Stimulated activated naive CD8-positive, alpha-beta T cell treated with anti-CD3 and anti-CD28 coated beads, Interleukin-15, Interleukin-2, amounts not matched to agents 100 ng/mL and 50 ng/mL, for 24 hours (primary cell): ENCODE measurements around the gene GNAQ.
A peak's percentile ranks its signal among the peaks of the same experiment; 100 is the strongest.
"Not testable (repeated sequence)": the region's sequence is repeated elsewhere in the genome, so short reads cannot be mapped to it uniquely, and the experiment has no call there.

ENCODE experiments used
- H3K27ac Mint-ChIP-seq: one replicate; pipeline ENCODE4 v1.8.0; 2021; ENCODE audit warnings: mild to moderate bottlenecking, mixed read lengths
- H3K27me3 Mint-ChIP-seq: one replicate; pipeline ENCODE4 v1.8.0; 2021; ENCODE audit warnings: mixed read lengths
- H3K36me3 Mint-ChIP-seq: one replicate; pipeline ENCODE4 v1.8.0; 2021; ENCODE audit warnings: low read depth, mixed read lengths
- H3K4me1 Mint-ChIP-seq: one replicate; pipeline ENCODE4 v1.8.0; 2021; ENCODE audit warnings: low read depth, mixed read lengths
- H3K4me3 Mint-ChIP-seq: one replicate; pipeline ENCODE4 v1.8.0; 2021; ENCODE audit warnings: mild to moderate bottlenecking, mixed read lengths
- H3K9me3 Mint-ChIP-seq: one replicate; pipeline ENCODE4 v1.8.0; 2021; ENCODE audit warnings: mixed read lengths

The GNAQ gene

GRCh38 chr9:78031444-78031892 lies at the start of gene GNAQ:
Gene GNAQ (minus strand): TSS chr9:78031811. CDS start chr9:78031235, 576 bp downstream.
- Mint-ChIP-seq H3K27me3 (peaks cover 20% of the 10 kb centered on the region), H3K27ac (peak within 1 kb of the TSS; percentile 86), H3K9me3 (no peaks in the 10 kb centered on the region), H3K36me3 (peaks cover 8% of the 10 kb centered on the region), H3K4me1 (peaks cover 54% of the 10 kb centered on the region), H3K4me3 (peak within 1 kb of the TSS; percentile 92)

DNA sequence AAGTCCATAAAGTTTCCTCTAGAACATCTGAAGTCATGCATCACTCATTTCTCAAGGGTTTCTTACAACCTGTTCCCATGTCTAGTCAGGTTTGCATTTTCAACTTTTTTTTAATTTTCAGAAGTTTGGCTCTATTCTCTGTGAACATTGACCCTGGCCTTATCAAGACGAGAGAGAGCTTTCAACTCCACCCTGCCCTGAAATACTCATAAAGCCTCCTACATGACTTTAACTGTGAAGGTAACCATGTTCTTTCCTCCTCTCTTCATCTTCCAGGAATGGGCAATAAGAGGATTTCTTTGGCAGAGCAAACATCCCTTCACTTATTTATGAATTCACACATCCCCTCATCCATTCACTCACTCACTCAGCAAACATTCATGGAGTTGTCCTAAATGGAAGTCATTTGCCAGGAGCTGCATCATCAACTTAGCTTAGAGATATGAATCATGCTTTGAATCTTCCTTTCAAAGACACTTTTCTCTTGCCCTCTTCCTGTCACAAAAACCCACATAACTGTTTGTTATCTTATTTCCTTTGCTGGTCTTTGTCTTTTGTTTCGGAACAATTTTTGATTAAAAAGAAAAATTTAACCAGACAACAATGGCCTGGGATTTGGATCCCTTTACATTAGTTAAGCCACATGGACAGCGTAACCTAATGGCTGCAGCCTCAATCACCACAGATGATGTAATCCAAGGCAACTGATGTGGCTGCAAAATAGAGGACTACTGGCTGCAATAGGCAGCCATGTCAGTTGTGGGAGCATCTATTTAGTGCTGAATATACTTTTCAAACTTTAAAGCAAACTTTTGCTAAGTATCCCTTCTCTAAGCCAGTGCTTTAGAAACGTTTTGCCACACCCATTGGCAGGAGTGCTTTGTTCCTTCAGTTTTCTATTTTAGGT lies 43.0 kb upstream of the GNAQ start:
- Mint-ChIP-seq H3K27me3 (peaks cover 3% of the 10 kb centered on the region), H3K27ac (peak overlapping the region; percentile 38), H3K9me3 (peaks cover 14% of the 10 kb centered on the region), H3K36me3 (peaks cover 5% of the 10 kb centered on the region), H3K4me1 (peaks cover 41% of the 10 kb centered on the region), H3K4me3 (peak overlapping the region; percentile 14)

- Mint-ChIP-seq H3K4me1 (peaks cover 41% of the 10 kb centered on the region), H3K27me3 (peaks cover 3% of the 10 kb centered on the region), H3K36me3 (peaks cover 5% of the 10 kb centered on the region), H3K9me3 (peaks cover 14% of the 10 kb centered on the region), H3K27ac (no peak overlapping the region), H3K4me3 (no peak overlapping the region)
These were observed 42.1 kb upstream of the GNAQ start for GRCh38 chr9:78073722-78074121.

DNA sequence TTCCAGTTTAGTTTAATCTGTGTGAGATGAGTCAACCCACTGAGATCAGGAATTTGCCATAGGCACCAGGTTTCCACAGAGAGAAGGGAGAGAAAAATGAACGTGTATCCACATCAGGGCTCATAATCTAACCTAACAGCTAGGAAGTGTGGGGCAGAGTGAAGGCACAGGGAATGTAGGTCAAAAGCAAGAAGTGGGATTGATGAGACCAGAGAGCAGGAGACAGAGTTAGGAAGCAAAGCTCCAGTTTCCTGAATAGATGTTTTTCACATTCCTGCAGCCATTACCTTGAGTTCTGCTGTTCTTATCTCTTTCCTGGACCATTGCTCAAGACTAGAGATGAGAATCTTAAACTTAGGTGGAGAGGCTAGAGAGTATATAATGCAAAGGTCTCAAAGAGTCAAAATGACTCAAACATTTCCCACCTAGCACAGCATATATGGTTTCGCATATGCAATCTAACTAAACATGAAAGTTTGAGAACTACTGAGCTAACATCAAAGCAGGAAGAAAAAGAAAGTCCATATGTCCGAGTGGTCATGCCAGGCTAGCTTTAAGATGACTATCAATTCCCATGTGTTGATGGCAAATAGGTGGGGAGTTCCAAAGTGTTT lies 41.1 kb upstream of the GNAQ start:
- H3K4me1 Mint-ChIP-seq = peaks cover 41% of the 10 kb centered on the region
- H3K4me3 Mint-ChIP-seq = no peak overlapping the region
- H3K27ac Mint-ChIP-seq = no peak overlapping the region
- H3K27me3 Mint-ChIP-seq = peaks cover 3% of the 10 kb centered on the region
- H3K9me3 Mint-ChIP-seq = peaks cover 8% of the 10 kb centered on the region
- peaks cover 5% of the 10 kb centered on the region for H3K36me3 Mint-ChIP-seq

DNA sequence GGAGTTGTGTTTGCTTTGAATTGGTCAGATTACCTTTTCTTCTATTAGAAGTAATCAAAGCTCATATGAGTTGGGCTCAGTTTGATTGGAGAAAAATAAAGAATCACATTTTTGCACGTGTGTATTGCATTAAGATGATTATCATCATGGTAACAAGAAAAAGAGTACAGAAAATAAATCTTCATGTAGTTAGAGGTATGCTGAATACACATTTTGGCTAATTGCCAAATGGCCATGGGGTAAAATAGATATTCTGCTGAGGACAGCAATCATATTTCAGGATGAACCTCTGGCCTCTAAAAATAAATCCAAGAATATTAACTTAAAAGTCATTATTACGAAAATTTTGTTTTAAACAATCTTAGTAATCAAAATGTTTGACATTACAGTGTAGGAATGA lies 38.9 kb upstream of the GNAQ start:
- H3K4me3 Mint-ChIP-seq = no peak overlapping the region
- H3K27ac Mint-ChIP-seq = no peak overlapping the region
- H3K9me3 Mint-ChIP-seq = peaks cover 14% of the 10 kb centered on the region
- no peaks in the 10 kb centered on the region for H3K27me3 Mint-ChIP-seq
- H3K36me3 Mint-ChIP-seq = peaks cover 7% of the 10 kb centered on the region
- H3K4me1 Mint-ChIP-seq = peaks cover 32% of the 10 kb centered on the region

DNA sequence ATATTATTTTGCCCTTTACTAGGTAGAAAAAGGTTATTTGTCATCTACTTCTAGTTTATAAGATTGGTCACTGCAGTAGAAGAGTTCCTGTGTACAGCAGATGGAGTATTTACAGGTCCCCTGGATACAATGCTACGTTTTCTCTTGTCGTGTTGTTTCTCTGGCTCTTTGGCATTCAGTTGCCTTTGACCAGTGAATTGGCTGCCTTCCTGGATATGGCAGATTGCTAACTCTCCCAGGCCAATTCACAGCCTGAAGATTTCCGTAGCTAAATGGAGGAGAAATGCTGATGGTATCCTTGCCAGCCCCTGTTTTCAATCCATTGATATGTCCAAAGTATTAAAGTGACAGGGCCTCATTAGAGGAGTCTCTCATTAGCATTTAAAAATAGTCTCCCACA lies 32.5 kb upstream of the GNAQ start:
- peaks cover 14% of the 10 kb centered on the region for H3K9me3 Mint-ChIP-seq
- H3K4me1 Mint-ChIP-seq = no peaks in the 10 kb centered on the region
- H3K36me3 Mint-ChIP-seq = peaks cover 7% of the 10 kb centered on the region
- H3K27me3 Mint-ChIP-seq = no peaks in the 10 kb centered on the region
- no peak overlapping the region for H3K27ac Mint-ChIP-seq
- H3K4me3 Mint-ChIP-seq = no peak overlapping the region

DNA sequence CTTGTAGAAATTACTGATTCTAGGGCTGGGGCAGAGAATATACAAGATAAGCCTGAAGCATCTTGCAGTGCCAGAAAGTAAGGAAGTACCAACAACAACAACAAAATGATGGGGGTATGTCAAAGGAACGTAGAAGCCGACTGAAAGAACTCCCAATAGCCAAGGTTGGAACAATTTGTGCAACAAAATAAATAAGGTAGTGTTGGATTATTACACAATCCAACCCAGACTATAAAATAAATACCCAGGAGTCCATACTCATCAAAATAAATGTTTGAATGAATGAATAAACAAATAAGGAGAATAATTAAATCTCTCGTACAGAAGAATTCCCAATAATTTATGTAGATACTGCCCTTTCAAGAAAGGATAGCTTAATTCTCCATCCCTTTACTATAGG lies 31.1 kb upstream of the GNAQ start:
- no peaks in the 10 kb centered on the region for H3K27me3 Mint-ChIP-seq
- H3K27ac Mint-ChIP-seq = no peak overlapping the region
- H3K4me3 Mint-ChIP-seq = no peak overlapping the region
- peaks cover 14% of the 10 kb centered on the region for H3K9me3 Mint-ChIP-seq
- no peaks in the 10 kb centered on the region for H3K4me1 Mint-ChIP-seq
- peaks cover 7% of the 10 kb centered on the region for H3K36me3 Mint-ChIP-seq

- not testable (repeated sequence) for H3K9me3 Mint-ChIP-seq, H3K27me3 Mint-ChIP-seq, H3K27ac Mint-ChIP-seq, H3K4me3 Mint-ChIP-seq, H3K36me3 Mint-ChIP-seq
- H3K4me1 Mint-ChIP-seq = peaks cover 16% of the 10 kb centered on the region
These were observed 22.6 kb upstream of the GNAQ start for GRCh38 chr9:78054218-78054617.

GRCh38 chr9:78053627-78054026 lies 22.0 kb upstream of the GNAQ start:
- Mint-ChIP-seq H3K27ac (no peak overlapping the region), H3K9me3 (peaks cover 8% of the 10 kb centered on the region), H3K4me1 (peaks cover 16% of the 10 kb centered on the region), H3K4me3 (no peak overlapping the region), H3K36me3 (no peaks in the 10 kb centered on the region), H3K27me3 (peaks cover 3% of the 10 kb centered on the region)

- Mint-ChIP-seq H3K4me3 (no peak overlapping the region), H3K27me3 (no peaks in the 10 kb centered on the region), H3K27ac (no peak overlapping the region), H3K4me1 (peaks cover 16% of the 10 kb centered on the region), H3K9me3 (peaks cover 2% of the 10 kb centered on the region), H3K36me3 (no peaks in the 10 kb centered on the region)
These were observed 18.8 kb upstream of the GNAQ start for GRCh38 chr9:78050421-78050820.

DNA sequence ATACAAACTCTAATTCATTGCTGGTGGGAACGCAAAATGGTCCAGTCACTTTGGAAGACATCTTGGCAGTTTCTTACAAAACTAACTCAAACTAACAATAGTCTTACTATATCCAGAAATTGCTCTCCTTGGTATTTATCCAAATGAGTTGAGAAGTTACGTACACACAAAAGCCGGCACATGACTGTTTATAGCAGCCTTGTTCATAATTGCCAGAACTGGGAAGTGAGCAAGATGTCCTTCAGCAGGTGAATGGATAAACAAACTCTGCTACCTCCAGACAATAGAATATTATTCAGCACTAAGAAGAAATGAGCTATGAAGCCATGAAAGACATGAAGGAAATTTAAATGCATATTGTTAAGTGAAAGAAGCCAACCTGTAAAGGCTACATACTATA lies 17.9 kb upstream of the GNAQ start:
- Mint-ChIP-seq H3K4me1 (peaks cover 14% of the 10 kb centered on the region), H3K9me3 (no peaks in the 10 kb centered on the region), H3K36me3 (no peaks in the 10 kb centered on the region), H3K4me3 (no peak overlapping the region), H3K27ac (no peak overlapping the region), H3K27me3 (no peaks in the 10 kb centered on the region)

- H3K36me3 Mint-ChIP-seq = no peaks in the 10 kb centered on the region
- H3K27me3 Mint-ChIP-seq = no peaks in the 10 kb centered on the region
- no peaks in the 10 kb centered on the region for H3K9me3 Mint-ChIP-seq
- H3K4me1 Mint-ChIP-seq = no peaks in the 10 kb centered on the region
- no peak overlapping the region for H3K27ac Mint-ChIP-seq
- no peak overlapping the region for H3K4me3 Mint-ChIP-seq
These were observed 15.5 kb upstream of the GNAQ start for GRCh38 chr9:78047106-78047505.

- H3K27me3 Mint-ChIP-seq = no peaks in the 10 kb centered on the region
- H3K9me3 Mint-ChIP-seq = no peaks in the 10 kb centered on the region
- no peak overlapping the region for H3K27ac Mint-ChIP-seq
- no peaks in the 10 kb centered on the region for H3K4me1 Mint-ChIP-seq
- H3K4me3 Mint-ChIP-seq = no peak overlapping the region
- H3K36me3 Mint-ChIP-seq = no peaks in the 10 kb centered on the region
These were observed 14.5 kb upstream of the GNAQ start for GRCh38 chr9:78046112-78046511.

DNA sequence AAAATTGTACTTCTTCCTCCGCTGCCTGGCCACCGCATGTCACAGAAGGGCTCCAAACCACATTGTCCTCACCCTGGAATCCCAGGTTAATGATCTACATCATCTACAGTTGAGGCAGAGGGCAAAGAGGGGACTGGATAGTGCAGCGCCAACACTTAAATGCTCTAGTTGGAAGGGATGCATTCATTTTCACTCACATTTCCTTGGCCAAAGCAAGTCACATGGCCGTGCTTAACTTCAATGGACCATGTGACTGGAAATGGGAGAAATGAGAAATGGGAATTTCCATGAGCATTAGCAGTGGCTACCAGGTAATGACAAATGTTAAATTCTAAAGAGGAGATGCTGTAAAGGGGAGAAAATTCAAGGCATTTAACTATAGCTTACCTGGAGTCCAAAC lies 13.3 kb upstream of the GNAQ start:
- Mint-ChIP-seq H3K4me3 (no peak overlapping the region), H3K27ac (no peak overlapping the region), H3K27me3 (no peaks in the 10 kb centered on the region), H3K36me3 (no peaks in the 10 kb centered on the region), H3K4me1 (no peaks in the 10 kb centered on the region), H3K9me3 (no peaks in the 10 kb centered on the region)

- Mint-ChIP-seq H3K36me3 (no peaks in the 10 kb centered on the region), H3K4me1 (no peaks in the 10 kb centered on the region), H3K27ac (no peak overlapping the region), H3K4me3 (no peak overlapping the region), H3K27me3 (no peaks in the 10 kb centered on the region), H3K9me3 (no peaks in the 10 kb centered on the region)
These were observed 12.6 kb upstream of the GNAQ start for GRCh38 chr9:78044189-78044588.
